DND-41 (cell line): ENCODE results near the gene CCDC97.

Experiments
- EZH2 ChIP-seq: IDR thresholded peaks from 3 replicates; pipeline ENCODE4 v1.6.1; 2012; ENCODE audit warnings: borderline replicate concordance, low read depth, mild to moderate bottlenecking, moderate library complexity, low read length, inconsistent platforms; ENCODE audit not compliant: severe bottlenecking
- TF ChIP-seq, protein P1 (sequence below): IDR thresholded peaks from 2 replicates; pipeline ENCODE4 v1.5.1; 2012; ENCODE audit warnings: borderline replicate concordance, low read length, moderate library complexity, mild to moderate bottlenecking; ENCODE audit not compliant: poor library complexity, severe bottlenecking; ENCODE audit errors: extremely low read depth

GRCh38 chr19:41309180-41310032 lies 566 bp upstream of the CCDC97 start:
- TF ChIP-seq, protein P1, sequence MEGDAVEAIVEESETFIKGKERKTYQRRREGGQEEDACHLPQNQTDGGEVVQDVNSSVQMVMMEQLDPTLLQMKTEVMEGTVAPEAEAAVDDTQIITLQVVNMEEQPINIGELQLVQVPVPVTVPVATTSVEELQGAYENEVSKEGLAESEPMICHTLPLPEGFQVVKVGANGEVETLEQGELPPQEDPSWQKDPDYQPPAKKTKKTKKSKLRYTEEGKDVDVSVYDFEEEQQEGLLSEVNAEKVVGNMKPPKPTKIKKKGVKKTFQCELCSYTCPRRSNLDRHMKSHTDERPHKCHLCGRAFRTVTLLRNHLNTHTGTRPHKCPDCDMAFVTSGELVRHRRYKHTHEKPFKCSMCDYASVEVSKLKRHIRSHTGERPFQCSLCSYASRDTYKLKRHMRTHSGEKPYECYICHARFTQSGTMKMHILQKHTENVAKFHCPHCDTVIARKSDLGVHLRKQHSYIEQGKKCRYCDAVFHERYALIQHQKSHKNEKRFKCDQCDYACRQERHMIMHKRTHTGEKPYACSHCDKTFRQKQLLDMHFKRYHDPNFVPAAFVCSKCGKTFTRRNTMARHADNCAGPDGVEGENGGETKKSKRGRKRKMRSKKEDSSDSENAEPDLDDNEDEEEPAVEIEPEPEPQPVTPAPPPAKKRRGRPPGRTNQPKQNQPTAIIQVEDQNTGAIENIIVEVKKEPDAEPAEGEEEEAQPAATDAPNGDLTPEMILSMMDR, result no peak
- TF ChIP-seq EZH2, result no peak
